Esophagus muscularis mucosa (tissue), 4 donors: Measurements from ENCODE around the gene F12. TPM values are rescaled to one million over a fixed set of nuclear protein-coding genes. Genes with fewer than 3 reads are reported as not detected.
"Not testable (repeated sequence)": the region's sequence is repeated elsewhere in the genome, so short reads cannot be mapped to it uniquely, and the experiment has no call there.

Experiments used
- DNase-seq: peaks from one replicate; pipeline ENCODE4 v3.0.0-alpha.2; 2017; ENCODE audit errors: extremely low spot score
- H3K27ac ChIP-seq, 4 donors: fragments of 200-600 bp; sonication (generic); replicated peaks in 1 of 4; 1 replicate in 3 of 4; 2 replicates in 1 of 4; pipeline ENCODE4 v1.5.1; 2016 to 2019; ENCODE audit warnings: mild to moderate bottlenecking in 1 of 4
- H3K27me3 ChIP-seq, 4 donors: fragments of 200-600 bp; sonication (generic); one replicate each; pipeline versions ENCODE4 v1.5.1 to v1.6.0; 2016 to 2019
- H3K36me3 ChIP-seq, 4 donors: fragments of 200-600 bp; sonication (generic); one replicate each; pipeline ENCODE4 v1.5.1; 2016 to 2019
- H3K4me1 ChIP-seq, 4 donors: fragments of 200-600 bp; sonication (generic); one replicate each; pipeline ENCODE4 v1.5.1; 2016 to 2019
- H3K4me3 ChIP-seq, 4 donors: fragments of 200-600 bp; sonication (generic); 1 replicate in 2 of 4; 2 replicates in 2 of 4; pipeline ENCODE4 v1.5.1; 2016 to 2019; ENCODE audit warnings: mild to moderate bottlenecking in 4 of 4, moderate library complexity in 1 of 4
- H3K9me3 ChIP-seq, 4 donors: fragments of 200-600 bp; sonication (generic); 1 replicate in 3 of 4; 2 replicates in 1 of 4; pipeline ENCODE4 v1.5.1; 2016 to 2019
- EP300 ChIP-seq: sonication (generic); formaldehyde crosslinking; IDR thresholded peaks from one replicate; pipeline ENCODE4 v1.6.1; 2017; ENCODE audit warnings: antibody characterized with exemption
- POLR2A ChIP-seq: fragments of 450-650 bp; IDR thresholded peaks from one replicate; pipeline ENCODE4 v1.6.1; 2017; ENCODE audit warnings: antibody characterized with exemption, moderate library complexity, mild to moderate bottlenecking, low read depth
- POLR2AphosphoS5 ChIP-seq, 2 donors: sonication (generic); formaldehyde crosslinking; IDR thresholded peaks; one replicate each; pipeline ENCODE4 v1.6.1; 2017; ENCODE audit warnings: antibody characterized with exemption in 2 of 2
- WGBS: methylation state at CpG from one replicate; pipeline ENCODE4 v1.1.5; 2018; 5-methylcytosine and 5-hydroxymethylcytosine counted together
- intact Hi-C: fragments of 100-400 bp; cut with DNase I; formaldehyde crosslinking; loops from one replicate; pipeline ENCODE4 v1.15.1; 2023
- total RNA-seq, 4 donors: library from RNA; depleted of rRNA; stranded (reverse); fragments of >200 nt; gene quantifications; one replicate each; pipeline versions ENCODE4 v1.1.0 to v1.2.1, GENCODE V29; 2016
- TF ChIP-seq, protein P1 (sequence below), 3 experiments: fragments of 200-600 bp in 2 of 3; fragments of 450-650 bp in 1 of 3; sonication (generic) in 2 of 3; IDR thresholded peaks; one replicate each; pipeline ENCODE4 v1.5.1; 2017 to 2019; ENCODE audit warnings: antibody characterized with exemption in 3 of 3, mild to moderate bottlenecking in 2 of 3, moderate library complexity in 1 of 3

The F12 gene
- total RNA-seq, 4 donors from 2014 or later = 0.17 TPM; not detected in 3

DNA sequence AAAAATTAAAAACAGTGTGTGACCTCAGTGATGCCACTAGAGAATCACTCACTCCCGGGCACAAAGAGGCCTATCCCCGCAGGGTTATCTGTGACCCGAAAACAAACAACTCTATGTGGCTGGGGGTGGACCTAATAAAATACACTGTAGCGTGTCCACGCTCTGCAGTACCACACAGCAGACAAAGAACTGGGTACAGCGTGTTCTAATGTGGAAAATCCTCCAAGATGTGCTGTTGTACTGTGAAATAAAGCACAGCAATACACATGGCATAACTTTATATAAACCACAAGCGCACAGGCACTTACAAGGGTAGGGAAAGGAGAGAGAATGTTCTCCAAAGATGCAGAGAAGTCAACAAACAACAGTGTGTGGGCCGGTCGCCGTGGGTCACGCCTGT lies 33.3 kb downstream of the F12 start:
- 84% methylated on average over 11 of the region's 11 CpGs for WGBS

DNA sequence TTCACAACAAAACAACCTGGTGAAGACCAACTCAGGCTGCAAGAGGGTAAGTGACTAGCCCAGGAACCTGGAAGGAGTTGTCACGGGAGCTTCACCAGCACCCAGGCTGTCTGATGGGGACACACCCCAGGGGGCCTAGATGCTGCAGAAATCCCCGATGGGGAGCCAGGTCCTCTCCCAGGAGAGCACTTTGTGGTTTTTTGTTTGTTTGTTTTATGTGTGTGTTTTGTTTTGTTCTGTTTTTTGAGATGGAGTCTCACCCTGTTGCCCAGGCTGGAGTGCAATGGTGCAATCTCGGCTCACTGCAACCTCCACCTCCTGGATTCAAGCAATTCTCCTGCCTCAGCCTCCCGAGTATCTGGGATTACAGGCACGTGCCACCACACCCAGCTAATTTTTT lies 33.8 kb downstream of the F12 start:
- H3K9me3 ChIP-seq, intact Hi-C loops, H3K27me3 ChIP-seq, DNase-seq, H3K36me3 ChIP-seq, H3K4me3 ChIP-seq, H3K27ac ChIP-seq: not testable (repeated sequence)
- peaks cover 3 to 20% (median 19%) of the 10 kb centered on the region in 4 donors for H3K4me1 ChIP-seq
- 84% methylated on average over 5 of the region's 5 CpGs for WGBS

More for the DNA sequence above, 33.3 kb downstream of the F12 start:
- intact Hi-C loops = no loop called here
- no peak overlapping the region for H3K4me3 ChIP-seq
- no peak for TF ChIP-seq POLR2A
- TF ChIP-seq POLR2AphosphoS5 (IDR thresholded peaks at IDR 0.05) = no peak
- TF ChIP-seq, protein P1, sequence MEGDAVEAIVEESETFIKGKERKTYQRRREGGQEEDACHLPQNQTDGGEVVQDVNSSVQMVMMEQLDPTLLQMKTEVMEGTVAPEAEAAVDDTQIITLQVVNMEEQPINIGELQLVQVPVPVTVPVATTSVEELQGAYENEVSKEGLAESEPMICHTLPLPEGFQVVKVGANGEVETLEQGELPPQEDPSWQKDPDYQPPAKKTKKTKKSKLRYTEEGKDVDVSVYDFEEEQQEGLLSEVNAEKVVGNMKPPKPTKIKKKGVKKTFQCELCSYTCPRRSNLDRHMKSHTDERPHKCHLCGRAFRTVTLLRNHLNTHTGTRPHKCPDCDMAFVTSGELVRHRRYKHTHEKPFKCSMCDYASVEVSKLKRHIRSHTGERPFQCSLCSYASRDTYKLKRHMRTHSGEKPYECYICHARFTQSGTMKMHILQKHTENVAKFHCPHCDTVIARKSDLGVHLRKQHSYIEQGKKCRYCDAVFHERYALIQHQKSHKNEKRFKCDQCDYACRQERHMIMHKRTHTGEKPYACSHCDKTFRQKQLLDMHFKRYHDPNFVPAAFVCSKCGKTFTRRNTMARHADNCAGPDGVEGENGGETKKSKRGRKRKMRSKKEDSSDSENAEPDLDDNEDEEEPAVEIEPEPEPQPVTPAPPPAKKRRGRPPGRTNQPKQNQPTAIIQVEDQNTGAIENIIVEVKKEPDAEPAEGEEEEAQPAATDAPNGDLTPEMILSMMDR (IDR thresholded peaks at IDR 0.05) = no peak
- TF ChIP-seq EP300 = no peak
- no peak for DNase-seq
- H3K36me3 ChIP-seq = peaks cover 0 to 6% (median 0%) of the 10 kb centered on the region in 4 donors
- no peaks in the 10 kb centered on the region for H3K27me3 ChIP-seq
- H3K27ac ChIP-seq = no peak overlapping the region
- peaks cover 3 to 15% (median 14%) of the 10 kb centered on the region in 4 donors for H3K4me1 ChIP-seq
- no peaks in the 10 kb centered on the region for H3K9me3 ChIP-seq

DNA sequence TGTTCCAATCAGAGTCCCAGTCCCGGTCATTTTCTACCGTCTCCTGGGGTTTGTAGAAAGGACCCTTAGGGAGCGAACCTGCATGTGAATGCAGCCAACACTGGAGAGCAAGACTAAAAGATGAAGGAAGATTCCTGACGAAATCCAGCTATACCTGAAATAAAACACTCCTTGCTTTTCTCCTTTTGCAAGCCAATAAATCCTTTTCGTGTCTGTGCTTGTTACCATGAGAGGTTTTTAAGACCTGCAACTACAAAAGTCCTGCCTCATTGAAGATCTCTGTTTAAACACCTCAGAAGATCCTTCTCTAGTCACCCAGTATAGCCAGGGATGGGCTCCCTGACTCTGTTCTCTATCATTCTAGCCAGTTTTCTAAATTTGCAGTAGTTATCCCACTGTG lies 35.2 kb downstream of the F12 start:
- Histone ChIP-seq H3K36me3 (peaks cover 0 to 6% (median 0%) of the 10 kb centered on the region in 4 donors), H3K9me3 (no peaks in the 10 kb centered on the region), H3K27ac (no peak overlapping the region), H3K27me3 (no peaks in the 10 kb centered on the region), H3K4me3 (no peak overlapping the region), H3K4me1 (peaks cover 7 to 26% (median 22%) of the 10 kb centered on the region in 4 donors)
- 77% methylated on average over 5 of the region's 5 CpGs for WGBS
- DNase-seq = no peak
- intact Hi-C loops = no loop called here
- TF ChIP-seq EP300 (no peak), POLR2A (no peak), POLR2AphosphoS5 (IDR thresholded peaks at IDR 0.05) (no peak)
- TF ChIP-seq, protein P1 (IDR thresholded peaks at IDR 0.05) = no peak

DNA sequence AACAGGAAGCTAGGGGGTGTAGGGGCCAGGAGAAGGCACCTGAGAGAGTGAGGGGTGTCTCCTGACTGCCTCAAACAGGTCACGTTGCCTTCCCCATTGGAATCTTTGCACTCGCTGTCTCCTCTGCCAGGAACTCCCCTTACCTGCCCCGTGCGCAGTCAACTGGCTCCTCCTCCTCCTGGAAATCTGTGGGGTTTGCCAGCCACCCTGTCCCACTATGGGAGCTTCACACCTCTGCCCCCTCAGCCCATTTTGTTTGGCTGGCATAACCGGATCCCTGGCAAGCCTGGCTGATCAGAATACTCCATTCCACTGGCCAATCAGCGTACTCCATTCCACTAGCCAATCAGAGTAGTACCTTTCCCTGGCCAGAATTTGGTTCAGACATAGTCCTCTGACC lies 35.6 kb downstream of the F12 start:
- no peak overlapping the region for H3K27ac ChIP-seq
- no peak overlapping the region for H3K4me3 ChIP-seq
- intact Hi-C loops = no loop called here
- peaks cover 7 to 26% (median 22%) of the 10 kb centered on the region in 4 donors for H3K4me1 ChIP-seq
- H3K36me3 ChIP-seq = peaks cover 0 to 6% (median 0%) of the 10 kb centered on the region in 4 donors
- TF ChIP-seq, protein P1 (IDR thresholded peaks at IDR 0.05) = no peak
- TF ChIP-seq POLR2AphosphoS5 (IDR thresholded peaks at IDR 0.05) (no peak), EP300 (no peak), POLR2A (no peak)
- H3K9me3 ChIP-seq = no peaks in the 10 kb centered on the region
- DNase-seq = no peak
- no peaks in the 10 kb centered on the region for H3K27me3 ChIP-seq
- 65% methylated on average over 6 of the region's 6 CpGs for WGBS

DNA sequence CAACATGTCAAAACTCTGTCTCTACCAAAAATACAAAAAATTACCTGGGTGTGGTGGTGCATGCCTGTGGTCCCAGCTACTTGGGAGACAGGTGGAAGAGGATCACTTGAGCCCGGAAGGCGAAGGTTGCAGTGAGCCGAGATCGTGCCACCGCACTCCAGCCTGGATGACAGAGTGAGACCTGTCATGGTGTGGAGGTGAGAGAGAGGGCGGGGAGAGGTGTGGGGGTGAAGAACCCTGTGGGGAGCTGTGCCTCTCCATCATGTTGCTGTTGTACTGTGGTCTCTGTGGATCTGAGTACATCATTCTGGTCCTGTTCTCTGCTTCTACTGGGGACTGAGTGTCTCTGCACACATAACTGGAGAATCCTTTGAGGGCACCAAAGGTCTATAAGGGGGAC lies 36.5 kb downstream of the F12 start:
- Histone ChIP-seq H3K4me3 (no peak overlapping the region), H3K27me3 (no peaks in the 10 kb centered on the region), H3K9me3 (no peaks in the 10 kb centered on the region), H3K36me3 (peaks cover 0 to 6% (median 0%) of the 10 kb centered on the region in 4 donors), H3K27ac (no peak overlapping the region), H3K4me1 (peaks cover 8 to 31% (median 25%) of the 10 kb centered on the region in 4 donors)
- 86% methylated on average over 6 of the region's 6 CpGs for WGBS
- no peak for DNase-seq
- TF ChIP-seq POLR2A = no peak
- TF ChIP-seq, protein P1 (IDR thresholded peaks at IDR 0.05) = no peak
- no peak for TF ChIP-seq POLR2AphosphoS5 (IDR thresholded peaks at IDR 0.05)
- TF ChIP-seq EP300 = no peak
- intact Hi-C loops = no loop called here
